ENCODE results near the gene RBM6. TPM values are rescaled to one million over a fixed set of nuclear protein-coding genes. Genes with fewer than 3 reads are reported as not detected.
"Not testable (repeated sequence)": the region's sequence is repeated elsewhere in the genome, so short reads cannot be mapped to it uniquely, and the experiment has no call there.

Gene RBM6
- total and polyA plus RNA-seq, 2 of the 4 experiments (the other 2 are of a cell fraction) = 38.5 to 64.6 TPM

DNA sequence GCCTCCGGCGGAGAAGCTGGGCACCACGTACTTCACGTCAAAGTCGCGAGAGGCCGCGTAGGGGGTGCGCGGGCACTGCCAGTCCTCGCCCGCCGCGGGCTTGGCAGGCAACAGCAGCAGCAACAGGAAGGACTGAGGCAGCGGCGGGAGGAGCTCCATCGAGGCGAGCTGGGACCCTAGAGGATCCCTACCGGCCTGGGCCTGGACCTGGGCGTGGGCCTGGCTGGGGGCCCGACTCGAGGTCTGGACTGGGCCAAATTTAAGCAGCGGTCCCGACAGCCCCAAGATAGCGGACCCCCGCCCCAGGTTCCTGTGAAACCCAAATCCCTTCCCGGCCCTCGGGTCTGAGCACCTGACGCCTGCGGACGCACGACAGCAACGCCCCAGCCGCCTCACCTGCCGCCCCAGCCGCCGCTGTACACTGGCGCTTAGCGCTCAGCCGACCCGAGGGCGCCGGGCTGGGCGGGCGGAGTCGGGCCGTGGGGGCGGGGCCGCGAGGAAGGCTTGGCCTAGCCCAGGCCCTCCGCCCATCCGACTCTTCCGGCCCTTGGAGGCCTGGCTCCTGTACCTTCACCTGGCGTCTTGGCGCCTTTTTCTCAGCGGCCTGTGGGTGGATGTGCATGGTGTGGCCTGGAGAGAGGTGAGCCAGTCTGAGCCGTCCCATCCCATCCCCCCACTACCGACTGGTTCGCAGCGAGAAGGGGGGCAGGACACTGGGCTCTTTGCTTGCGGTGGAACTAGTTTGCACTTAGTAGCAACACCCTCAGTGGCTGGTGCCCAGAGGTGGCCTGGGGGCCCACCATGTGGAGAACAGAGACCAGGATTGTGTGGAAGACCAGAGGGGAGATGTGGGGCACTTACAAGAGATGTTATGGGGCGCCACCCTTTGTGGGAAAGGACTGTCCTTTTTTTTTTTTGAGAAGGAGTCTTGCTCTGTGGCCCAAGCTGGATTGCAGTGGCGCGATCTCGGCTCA, 36.2 kb upstream of the RBM6 start, which contains the start of gene MST1R (continued):
- TF ChIP-seq FOS (IDR thresholded peaks at IDR 0.05; ENCODE audit: low read depth, low read length) = no peak
- no peak for TF ChIP-seq NFE2L2 (IDR thresholded peaks at IDR 0.05; ENCODE audit: low read depth, low read length)

DNA sequence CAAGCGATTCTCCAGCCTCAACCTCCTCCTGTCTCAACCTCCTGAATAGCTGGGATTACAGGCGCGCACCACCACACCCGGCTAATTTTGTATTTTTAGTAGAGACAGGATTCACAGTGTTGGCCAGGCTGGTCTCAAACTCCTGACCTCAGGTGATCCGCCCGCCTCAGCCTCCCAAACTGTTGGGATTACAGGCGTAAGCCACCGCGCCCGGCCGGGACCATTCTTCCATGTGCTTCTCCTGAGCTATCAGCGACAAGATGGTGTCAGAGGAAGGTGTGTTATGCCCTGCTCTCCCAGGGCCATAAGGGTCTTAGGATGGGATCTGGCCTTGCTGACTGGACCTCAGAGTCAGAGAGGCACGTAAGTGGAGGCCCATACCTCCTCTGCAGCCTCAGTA, 35.5 kb upstream of the RBM6 start:
- H3K27ac ChIP-seq (ENCODE audit: insufficient read depth, low read length); H3K9ac ChIP-seq (ENCODE audit: low read depth, low read length); H3K4ac ChIP-seq (ENCODE audit: low read depth, low read length); H4K5ac ChIP-seq (ENCODE audit: low read depth, low read length); intact Hi-C loops (cut with micrococcal nuclease); POLR2A ChIA-PET (ENCODE audit: unreplicated experiment); H4K8ac ChIP-seq (ENCODE audit: low read depth in 2 of 2, low read length in 2 of 2); H3K14ac ChIP-seq (replicated peaks; ENCODE audit: low read depth, low read length); H2AK9ac ChIP-seq (replicated peaks; ENCODE audit: low read depth, low read length, poor library complexity); CTCF ChIA-PET; H2AK5ac ChIP-seq (ENCODE audit: low read depth, low read length); H3K4me2 ChIP-seq (ENCODE audit: low read depth, low read length); H3K79me1 ChIP-seq (ENCODE audit: low read depth in 1 of 2, low read length in 2 of 2); H4K20me1 ChIP-seq (ENCODE audit: insufficient read depth, low read length); H2BK15ac ChIP-seq (ENCODE audit: low read depth, low read length); H2AFZ ChIP-seq (replicated peaks; ENCODE audit: low read length, poor library complexity); H3K27me3 ChIP-seq (ENCODE audit: control insufficient read depth, insufficient read depth, low read length); H3K9me3 ChIP-seq (ENCODE audit: control insufficient read depth, insufficient read depth, low read length); H2BK5ac ChIP-seq (ENCODE audit: low read depth, low read length, poor library complexity, severe bottlenecking); DNase-seq; H3K56ac ChIP-seq (ENCODE audit: extremely low read depth, insufficient read depth, low read length); H2BK120ac ChIP-seq (ENCODE audit: low read depth, low read length); BruUV-seq (replicated peaks); H3K36me3 ChIP-seq (ENCODE audit: control insufficient read depth, insufficient read depth, low read length); H3K18ac ChIP-seq (ENCODE audit: low read depth, low read length); in situ Hi-C loops (cut with MboI; ENCODE audit: low sequenced_read_pairs); H3K9me1 ChIP-seq (ENCODE audit: insufficient read depth, low read length); H4K91ac ChIP-seq (ENCODE audit: insufficient read depth, low read depth, low read length); ATAC-seq (ENCODE audit: low read depth); dilution Hi-C loops (cut with HindIII; ENCODE audit: low sequenced_read_pairs, unreplicated experiment); H2BK20ac ChIP-seq (ENCODE audit: low read depth, low read length); H3K4me3 ChIP-seq (ENCODE audit: insufficient read depth, low read depth, low read length); H3K23ac ChIP-seq (ENCODE audit: low read depth, low read length): not testable (repeated sequence)
- H3K4me1 ChIP-seq (ENCODE audit: control insufficient read depth, insufficient read depth, low read length) = peaks cover 14% of the 10 kb centered on the region
- 98% methylated on average over 7 of the region's 13 CpGs; no CpG with 5 or more reads in 1 of the 2 experiments for WGBS, 2 experiments (ENCODE audit: extremely low coverage in 2 of 2, insufficient read length in 1 of 2)
